Measurements from ENCODE around the gene KDELR3. TPM values are rescaled to one million over a fixed set of nuclear protein-coding genes. Genes with fewer than 3 reads are reported as not detected.

Gene KDELR3
- total and polyA plus RNA-seq, 10 of the 15 experiments (the other 5 are each of a cell fraction or from before 2014, with no cell fraction given) = 0.15 to 0.98 (median 0.25) TPM; not detected in 1

GRCh38 chr22:38427465-38427864 lies 40.4 kb upstream of the KDELR3 start (continued):
- no peak for TF ChIP-seq ZNF592 (IDR thresholded peaks at IDR 0.05)
- no peak for TF ChIP-seq RELA (IDR thresholded peaks at IDR 0.05; ENCODE audit: borderline replicate concordance, partially characterized antibody)
- TF ChIP-seq ZNF207 (IDR thresholded peaks at IDR 0.05; ENCODE audit: borderline replicate concordance) = no peak

- BruUV-seq (replicated peaks) = no TSS peak
- POLR2A ChIA-PET = no interaction called here
- TF ChIP-seq IRF3 (IDR thresholded peaks at IDR 0.05) (no peak), CHD4 (IDR thresholded peaks at IDR 0.05) (no peak), NR2C1 (IDR thresholded peaks at IDR 0.05) (no peak), NFIC (IDR thresholded peaks at IDR 0.05; ENCODE audit: low read depth, low read length) (no peak), USF2 (IDR thresholded peaks at IDR 0.05; ENCODE audit: borderline replicate concordance, low read depth, low read length) (no peak), REST (IDR thresholded peaks at IDR 0.05; ENCODE audit: low read depth, low read length) (no peak), TCF7 (IDR thresholded peaks at IDR 0.05; ENCODE audit: borderline replicate concordance) (no peak)
These were observed 40.0 kb upstream of the KDELR3 start for GRCh38 chr22:38427940-38428339.

More at GRCh38 chr22:38427940-38428339, 40.0 kb upstream of the KDELR3 start:
- ATAC-seq (no peak), DNase-seq (ENCODE audit: low read depth, low spot score) (no peak), FAIRE-seq (no peak)
- Histone ChIP-seq H3K27me3 (replicated peaks in 1 of 2; ENCODE audit: control insufficient read depth in 2 of 2, insufficient read depth in 2 of 2, low read length in 1 of 2) (no peaks in the 10 kb centered on the region), H4K20me1 (ENCODE audit: control insufficient read depth, insufficient read depth) (no peaks in the 10 kb centered on the region), H3K4me1 (ENCODE audit: control insufficient read depth, insufficient read depth, low read length) (no peaks in the 10 kb centered on the region), H3K9ac (ENCODE audit: control insufficient read depth, insufficient read depth, low read length) (no peak overlapping the region), H3K36me3 (ENCODE audit: control insufficient read depth in 2 of 2, insufficient read depth in 2 of 2, low read length in 1 of 2) (no peaks in the 10 kb centered on the region), H3K9me3 (replicated peaks; ENCODE audit: control insufficient read depth, insufficient read depth, low read length) (no peaks in the 10 kb centered on the region), H3K4me2 (ENCODE audit: control insufficient read depth, insufficient read depth) (no peak overlapping the region), H2AFZ (ENCODE audit: control insufficient read depth, low read depth, low read length) (no peak overlapping the region), H3K79me2 (ENCODE audit: control insufficient read depth, insufficient read depth, low read length) (no peaks in the 10 kb centered on the region), H3K27ac (ENCODE audit: control insufficient read depth, insufficient read depth) (no peak overlapping the region), H3K4me3 (no peak overlapping the region)
- CTCF ChIA-PET = no interaction called here
- in situ Hi-C loops (cut with MboI) = no loop called here
- WGBS (ENCODE audit: insufficient coverage, insufficient replicate concordance, low lambda C conversion rate, missing lambda C conversion rate) = 83% methylated on average over 30 of the region's 31 CpGs
- SMC1A ChIA-PET (ENCODE audit: uncharacterized antibody, unreplicated experiment) = no interaction called here
- intact Hi-C loops (cut with micrococcal nuclease; ENCODE audit: unreplicated experiment) = no loop called here
- RAD21 ChIA-PET (ENCODE audit: unreplicated experiment) = no interaction called here
